ENCODE measurements around the gene PPARG.

GRCh38 chr3:12371525-12372140, 82.8 kb downstream of the PPARG start:
- no peak for TF ChIP-seq CTCF (IDR thresholded peaks at IDR 0.05)
- no peak for TF ChIP-seq POLR2AphosphoS5 (IDR thresholded peaks at IDR 0.05; ENCODE audit: insufficient read depth in 1 of 2, low read depth in 1 of 2)
- no peak for TF ChIP-seq POLR2A (IDR thresholded peaks at IDR 0.05)

Measured in vagina (tissue), 2 donors.